SK-N-SH treated with all-trans-retinoic acid at 6 μM for 48 hours (cell line): Measurements from ENCODE around the gene TCAP.

ENCODE experiments used
- ARNTL ChIP-seq: fragments of 450-650 bp; formaldehyde crosslinking; IDR thresholded peaks from 2 replicates; pipeline ENCODE4 v1.5.0; 2020; ENCODE audit warnings: low read depth, mild to moderate bottlenecking, moderate library complexity, borderline replicate concordance
- CSDC2 ChIP-seq: fragments of 250-450 bp; sonication (Bioruptor Pico); IDR thresholded peaks from 2 replicates; pipeline ENCODE4 v1.5.0; 2020; ENCODE audit warnings: mild to moderate bottlenecking, moderate library complexity
- GLIS3 ChIP-seq: fragments of 250-450 bp; sonication (Bioruptor Pico); IDR thresholded peaks from 2 replicates; pipeline ENCODE4 v1.5.0; 2020; ENCODE audit warnings: mild to moderate bottlenecking, moderate library complexity
- OSR1 ChIP-seq: fragments of 250-450 bp; sonication (Bioruptor Pico); IDR thresholded peaks from 2 replicates; pipeline ENCODE4 v1.8.0; 2022; ENCODE audit warnings: moderate library complexity, mild to moderate bottlenecking, inconsistent platforms
- PPARA ChIP-seq: fragments of 250-450 bp; sonication (Bioruptor Pico); IDR thresholded peaks from 2 replicates; pipeline ENCODE4 v1.5.0; 2020; ENCODE audit warnings: mild to moderate bottlenecking, borderline replicate concordance
- RARB ChIP-seq: fragments of 250-450 bp; sonication (Bioruptor Pico); IDR thresholded peaks from 2 replicates; pipeline ENCODE4 v1.8.0; 2021; ENCODE audit warnings: mild to moderate bottlenecking, moderate library complexity
- ZFP3 ChIP-seq: fragments of 250-450 bp; sonication (Bioruptor Pico); IDR thresholded peaks from 2 replicates; pipeline ENCODE4 v1.5.0; 2020; ENCODE audit warnings: mild to moderate bottlenecking, moderate library complexity
- ZFP30 ChIP-seq: fragments of 450-650 bp; formaldehyde crosslinking; IDR thresholded peaks from 2 replicates; pipeline ENCODE4 v1.5.0; 2022; ENCODE audit warnings: mild to moderate bottlenecking, moderate library complexity
- TF ChIP-seq, protein P1 (sequence below): fragments of 250-450 bp; sonication (Bioruptor Pico); IDR thresholded peaks from 2 replicates; pipeline ENCODE4 v1.5.0; 2020; ENCODE audit warnings: mild to moderate bottlenecking, moderate library complexity
- TF ChIP-seq, protein P2 (sequence below): fragments of 250-450 bp; sonication (Bioruptor Pico); IDR thresholded peaks from 2 replicates; pipeline ENCODE4 v1.5.1; 2020; ENCODE audit warnings: low read depth, mild to moderate bottlenecking, moderate library complexity

DNA sequence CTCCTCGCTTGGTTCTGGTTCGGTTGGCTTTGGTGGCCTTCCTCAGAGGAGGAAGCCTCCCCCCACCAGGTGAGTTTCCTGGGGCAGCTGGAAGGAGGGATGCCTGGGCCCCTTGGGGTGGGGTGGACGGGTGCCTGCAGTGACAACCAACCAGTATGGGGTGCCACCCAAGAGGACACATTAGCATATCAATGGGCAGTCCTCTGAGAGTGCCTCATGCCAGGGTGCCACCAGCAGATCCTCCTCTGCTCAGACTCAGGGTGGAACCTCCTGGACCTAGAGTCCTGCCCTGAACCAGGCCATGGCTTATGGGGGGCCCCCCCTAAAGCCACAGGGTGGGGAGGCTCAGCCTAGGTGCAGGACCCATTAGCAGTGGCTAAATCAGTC is 35.7 kb upstream of the TCAP start:
- TF ChIP-seq ZFP30 (CRISPR knock-in tag) (no peak), ARNTL (CRISPR knock-in tag) (no peak), ZFP3 (no peak), OSR1 (CRISPR knock-in tag) (no peak), RARB (CRISPR knock-in tag) (no peak), PPARA (CRISPR knock-in tag) (no peak), GLIS3 (CRISPR knock-in tag) (no peak), CSDC2 (CRISPR knock-in tag) (no peak)
- TF ChIP-seq, protein P1, sequence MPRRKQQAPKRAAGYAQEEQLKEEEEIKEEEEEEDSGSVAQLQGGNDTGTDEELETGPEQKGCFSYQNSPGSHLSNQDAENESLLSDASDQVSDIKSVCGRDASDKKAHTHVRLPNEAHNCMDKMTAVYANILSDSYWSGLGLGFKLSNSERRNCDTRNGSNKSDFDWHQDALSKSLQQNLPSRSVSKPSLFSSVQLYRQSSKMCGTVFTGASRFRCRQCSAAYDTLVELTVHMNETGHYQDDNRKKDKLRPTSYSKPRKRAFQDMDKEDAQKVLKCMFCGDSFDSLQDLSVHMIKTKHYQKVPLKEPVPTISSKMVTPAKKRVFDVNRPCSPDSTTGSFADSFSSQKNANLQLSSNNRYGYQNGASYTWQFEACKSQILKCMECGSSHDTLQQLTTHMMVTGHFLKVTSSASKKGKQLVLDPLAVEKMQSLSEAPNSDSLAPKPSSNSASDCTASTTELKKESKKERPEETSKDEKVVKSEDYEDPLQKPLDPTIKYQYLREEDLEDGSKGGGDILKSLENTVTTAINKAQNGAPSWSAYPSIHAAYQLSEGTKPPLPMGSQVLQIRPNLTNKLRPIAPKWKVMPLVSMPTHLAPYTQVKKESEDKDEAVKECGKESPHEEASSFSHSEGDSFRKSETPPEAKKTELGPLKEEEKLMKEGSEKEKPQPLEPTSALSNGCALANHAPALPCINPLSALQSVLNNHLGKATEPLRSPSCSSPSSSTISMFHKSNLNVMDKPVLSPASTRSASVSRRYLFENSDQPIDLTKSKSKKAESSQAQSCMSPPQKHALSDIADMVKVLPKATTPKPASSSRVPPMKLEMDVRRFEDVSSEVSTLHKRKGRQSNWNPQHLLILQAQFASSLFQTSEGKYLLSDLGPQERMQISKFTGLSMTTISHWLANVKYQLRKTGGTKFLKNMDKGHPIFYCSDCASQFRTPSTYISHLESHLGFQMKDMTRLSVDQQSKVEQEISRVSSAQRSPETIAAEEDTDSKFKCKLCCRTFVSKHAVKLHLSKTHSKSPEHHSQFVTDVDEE (CRISPR knock-in tag) = no peak
- TF ChIP-seq, protein P2, sequence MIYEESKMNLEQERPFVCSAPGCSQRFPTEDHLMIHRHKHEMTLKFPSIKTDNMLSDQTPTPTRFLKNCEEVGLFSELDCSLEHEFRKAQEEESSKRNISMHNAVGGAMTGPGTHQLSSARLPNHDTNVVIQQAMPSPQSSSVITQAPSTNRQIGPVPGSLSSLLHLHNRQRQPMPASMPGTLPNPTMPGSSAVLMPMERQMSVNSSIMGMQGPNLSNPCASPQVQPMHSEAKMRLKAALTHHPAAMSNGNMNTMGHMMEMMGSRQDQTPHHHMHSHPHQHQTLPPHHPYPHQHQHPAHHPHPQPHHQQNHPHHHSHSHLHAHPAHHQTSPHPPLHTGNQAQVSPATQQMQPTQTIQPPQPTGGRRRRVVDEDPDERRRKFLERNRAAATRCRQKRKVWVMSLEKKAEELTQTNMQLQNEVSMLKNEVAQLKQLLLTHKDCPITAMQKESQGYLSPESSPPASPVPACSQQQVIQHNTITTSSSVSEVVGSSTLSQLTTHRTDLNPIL (CRISPR knock-in tag) = no peak
